Astrocyte (in vitro differentiated cells and primary cell): ENCODE measurements around the gene ANKRD60.

Source experiments
- CTCF ChIP-seq: IDR thresholded peaks from 2 replicates; pipeline ENCODE4 v1.5.1; 2011; ENCODE audit warnings: low read depth, mild to moderate bottlenecking, inconsistent platforms, low read length, moderate library complexity; ENCODE audit not compliant: insufficient read depth
- EZH2 ChIP-seq: IDR thresholded peaks from 2 replicates; pipeline ENCODE4 v1.6.1; 2012; ENCODE audit warnings: mild to moderate bottlenecking, low read length, inconsistent platforms; ENCODE audit not compliant: insufficient read depth

GRCh38 chr20:58213121-58213520, 15.3 kb downstream of the ANKRD60 start:
- TF ChIP-seq CTCF (peak; percentile 4), EZH2 (no peak)
